ENCODE measurements around the gene SMS. TPM values are rescaled to one million over a fixed set of nuclear protein-coding genes. Genes with fewer than 3 reads are reported as not detected.

Gene SMS
- total and polyA plus RNA-seq, 2 experiments from 2014 or later = 185 to 274 TPM

DNA sequence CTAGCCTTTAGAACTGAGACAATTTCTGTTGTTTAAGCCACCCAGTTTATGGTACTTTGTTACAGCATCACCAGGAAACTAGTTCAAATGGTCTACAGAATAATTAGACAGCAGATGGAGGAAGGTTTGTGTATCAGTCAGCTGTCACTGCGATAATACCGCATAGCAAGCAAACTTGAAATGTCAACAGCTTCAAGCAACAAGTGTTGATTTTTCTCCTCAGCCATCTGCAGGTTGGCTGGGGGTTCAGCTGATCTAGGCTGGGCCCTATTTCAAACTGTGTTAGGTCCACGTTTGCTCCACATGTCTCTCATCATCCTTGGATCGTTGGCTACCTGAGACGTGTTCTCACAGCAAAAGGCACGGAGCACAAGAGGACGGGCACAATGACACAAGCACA is 72.4 kb downstream of the SMS start (continued):
- TF ChIP-seq, protein P1, sequence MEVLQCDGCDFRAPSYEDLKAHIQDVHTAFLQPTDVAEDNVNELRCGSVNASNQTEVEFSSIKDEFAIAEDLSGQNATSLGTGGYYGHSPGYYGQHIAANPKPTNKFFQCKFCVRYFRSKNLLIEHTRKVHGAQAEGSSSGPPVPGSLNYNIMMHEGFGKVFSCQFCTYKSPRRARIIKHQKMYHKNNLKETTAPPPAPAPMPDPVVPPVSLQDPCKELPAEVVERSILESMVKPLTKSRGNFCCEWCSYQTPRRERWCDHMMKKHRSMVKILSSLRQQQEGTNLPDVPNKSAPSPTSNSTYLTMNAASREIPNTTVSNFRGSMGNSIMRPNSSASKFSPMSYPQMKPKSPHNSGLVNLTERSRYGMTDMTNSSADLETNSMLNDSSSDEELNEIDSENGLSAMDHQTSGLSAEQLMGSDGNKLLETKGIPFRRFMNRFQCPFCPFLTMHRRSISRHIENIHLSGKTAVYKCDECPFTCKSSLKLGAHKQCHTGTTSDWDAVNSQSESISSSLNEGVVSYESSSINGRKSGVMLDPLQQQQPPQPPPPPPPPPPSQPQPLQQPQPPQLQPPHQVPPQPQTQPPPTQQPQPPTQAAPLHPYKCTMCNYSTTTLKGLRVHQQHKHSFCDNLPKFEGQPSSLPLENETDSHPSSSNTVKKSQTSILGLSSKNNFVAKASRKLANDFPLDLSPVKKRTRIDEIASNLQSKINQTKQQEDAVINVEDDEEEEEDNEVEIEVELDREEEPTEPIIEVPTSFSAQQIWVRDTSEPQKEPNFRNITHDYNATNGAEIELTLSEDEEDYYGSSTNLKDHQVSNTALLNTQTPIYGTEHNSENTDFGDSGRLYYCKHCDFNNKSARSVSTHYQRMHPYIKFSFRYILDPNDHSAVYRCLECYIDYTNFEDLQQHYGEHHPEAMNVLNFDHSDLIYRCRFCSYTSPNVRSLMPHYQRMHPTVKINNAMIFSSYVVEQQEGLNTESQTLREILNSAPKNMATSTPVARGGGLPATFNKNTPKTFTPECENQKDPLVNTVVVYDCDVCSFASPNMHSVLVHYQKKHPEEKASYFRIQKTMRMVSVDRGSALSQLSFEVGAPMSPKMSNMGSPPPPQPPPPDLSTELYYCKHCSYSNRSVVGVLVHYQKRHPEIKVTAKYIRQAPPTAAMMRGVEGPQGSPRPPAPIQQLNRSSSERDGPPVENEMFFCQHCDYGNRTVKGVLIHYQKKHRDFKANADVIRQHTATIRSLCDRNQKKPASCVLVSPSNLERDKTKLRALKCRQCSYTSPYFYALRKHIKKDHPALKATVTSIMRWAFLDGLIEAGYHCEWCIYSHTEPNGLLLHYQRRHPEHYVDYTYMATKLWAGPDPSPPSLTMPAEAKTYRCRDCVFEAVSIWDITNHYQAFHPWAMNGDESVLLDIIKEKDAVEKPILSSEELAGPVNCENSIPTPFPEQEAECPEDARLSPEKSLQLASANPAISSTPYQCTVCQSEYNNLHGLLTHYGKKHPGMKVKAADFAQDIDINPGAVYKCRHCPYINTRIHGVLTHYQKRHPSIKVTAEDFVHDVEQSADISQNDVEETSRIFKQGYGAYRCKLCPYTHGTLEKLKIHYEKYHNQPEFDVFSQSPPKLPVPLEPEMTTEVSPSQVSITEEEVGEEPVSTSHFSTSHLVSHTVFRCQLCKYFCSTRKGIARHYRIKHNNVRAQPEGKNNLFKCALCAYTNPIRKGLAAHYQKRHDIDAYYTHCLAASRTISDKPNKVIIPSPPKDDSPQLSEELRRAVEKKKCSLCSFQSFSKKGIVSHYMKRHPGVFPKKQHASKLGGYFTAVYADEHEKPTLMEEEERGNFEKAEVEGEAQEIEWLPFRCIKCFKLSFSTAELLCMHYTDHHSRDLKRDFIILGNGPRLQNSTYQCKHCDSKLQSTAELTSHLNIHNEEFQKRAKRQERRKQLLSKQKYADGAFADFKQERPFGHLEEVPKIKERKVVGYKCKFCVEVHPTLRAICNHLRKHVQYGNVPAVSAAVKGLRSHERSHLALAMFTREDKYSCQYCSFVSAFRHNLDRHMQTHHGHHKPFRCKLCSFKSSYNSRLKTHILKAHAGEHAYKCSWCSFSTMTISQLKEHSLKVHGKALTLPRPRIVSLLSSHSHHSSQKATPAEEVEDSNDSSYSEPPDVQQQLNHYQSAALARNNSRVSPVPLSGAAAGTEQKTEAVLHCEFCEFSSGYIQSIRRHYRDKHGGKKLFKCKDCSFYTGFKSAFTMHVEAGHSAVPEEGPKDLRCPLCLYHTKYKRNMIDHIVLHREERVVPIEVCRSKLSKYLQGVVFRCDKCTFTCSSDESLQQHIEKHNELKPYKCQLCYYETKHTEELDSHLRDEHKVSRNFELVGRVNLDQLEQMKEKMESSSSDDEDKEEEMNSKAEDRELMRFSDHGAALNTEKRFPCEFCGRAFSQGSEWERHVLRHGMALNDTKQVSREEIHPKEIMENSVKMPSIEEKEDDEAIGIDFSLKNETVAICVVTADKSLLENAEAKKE (CRISPR knock-in tag; IDR thresholded peaks at IDR 0.05) = no peak
- TF ChIP-seq NANOG (IDR thresholded peaks at IDR 0.05; ENCODE audit: borderline replicate concordance) = no peak

DNA sequence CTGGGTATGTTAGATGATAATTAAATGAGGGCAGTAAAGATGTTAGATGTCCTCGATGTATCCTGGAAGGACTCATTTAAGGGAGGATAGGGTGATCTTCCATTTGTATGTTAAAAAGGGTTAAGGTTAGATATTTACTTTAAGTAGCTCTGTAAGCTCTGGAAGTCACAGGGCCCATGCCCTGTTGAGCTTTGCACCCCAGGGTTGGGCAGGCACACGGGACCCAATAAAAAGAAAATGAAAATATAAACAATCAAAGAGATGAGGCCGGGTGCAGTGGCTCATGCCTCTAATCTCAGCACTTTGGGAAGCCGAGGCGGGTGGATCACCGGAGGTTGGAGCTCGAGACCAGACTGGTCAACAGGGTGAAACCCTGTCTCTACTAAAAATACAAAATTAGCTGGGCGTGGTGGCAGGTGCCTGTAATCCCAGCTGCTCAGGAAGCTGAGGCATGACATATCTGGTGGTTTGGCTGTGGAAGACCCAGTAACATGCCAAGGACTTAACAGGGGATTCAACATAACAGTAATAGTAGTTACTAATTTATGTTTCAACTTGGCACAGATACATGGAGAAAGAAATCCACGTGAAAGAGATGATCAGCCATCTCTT is 74.7 kb downstream of the SMS start:
- no peak overlapping the region for H3K27ac ChIP-seq (ENCODE audit: low read depth)
- ATAC-seq (no peak), DNase-seq (ENCODE audit: low spot score) (no peak)
- no peaks in the 10 kb centered on the region for H3K79me2 ChIP-seq (replicated peaks; ENCODE audit: insufficient read depth)
- no peak for TF ChIP-seq CREB1 (CRISPR knock-in tag; IDR thresholded peaks at IDR 0.05; ENCODE audit: low read depth)
- TF ChIP-seq, protein P2, sequence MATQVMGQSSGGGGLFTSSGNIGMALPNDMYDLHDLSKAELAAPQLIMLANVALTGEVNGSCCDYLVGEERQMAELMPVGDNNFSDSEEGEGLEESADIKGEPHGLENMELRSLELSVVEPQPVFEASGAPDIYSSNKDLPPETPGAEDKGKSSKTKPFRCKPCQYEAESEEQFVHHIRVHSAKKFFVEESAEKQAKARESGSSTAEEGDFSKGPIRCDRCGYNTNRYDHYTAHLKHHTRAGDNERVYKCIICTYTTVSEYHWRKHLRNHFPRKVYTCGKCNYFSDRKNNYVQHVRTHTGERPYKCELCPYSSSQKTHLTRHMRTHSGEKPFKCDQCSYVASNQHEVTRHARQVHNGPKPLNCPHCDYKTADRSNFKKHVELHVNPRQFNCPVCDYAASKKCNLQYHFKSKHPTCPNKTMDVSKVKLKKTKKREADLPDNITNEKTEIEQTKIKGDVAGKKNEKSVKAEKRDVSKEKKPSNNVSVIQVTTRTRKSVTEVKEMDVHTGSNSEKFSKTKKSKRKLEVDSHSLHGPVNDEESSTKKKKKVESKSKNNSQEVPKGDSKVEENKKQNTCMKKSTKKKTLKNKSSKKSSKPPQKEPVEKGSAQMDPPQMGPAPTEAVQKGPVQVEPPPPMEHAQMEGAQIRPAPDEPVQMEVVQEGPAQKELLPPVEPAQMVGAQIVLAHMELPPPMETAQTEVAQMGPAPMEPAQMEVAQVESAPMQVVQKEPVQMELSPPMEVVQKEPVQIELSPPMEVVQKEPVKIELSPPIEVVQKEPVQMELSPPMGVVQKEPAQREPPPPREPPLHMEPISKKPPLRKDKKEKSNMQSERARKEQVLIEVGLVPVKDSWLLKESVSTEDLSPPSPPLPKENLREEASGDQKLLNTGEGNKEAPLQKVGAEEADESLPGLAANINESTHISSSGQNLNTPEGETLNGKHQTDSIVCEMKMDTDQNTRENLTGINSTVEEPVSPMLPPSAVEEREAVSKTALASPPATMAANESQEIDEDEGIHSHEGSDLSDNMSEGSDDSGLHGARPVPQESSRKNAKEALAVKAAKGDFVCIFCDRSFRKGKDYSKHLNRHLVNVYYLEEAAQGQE (IDR thresholded peaks at IDR 0.05; ENCODE audit: unreplicated experiment) = no peak
- TF ChIP-seq, protein P1 (CRISPR knock-in tag; IDR thresholded peaks at IDR 0.05) = no peak
- no peak for TF ChIP-seq JUNB (IDR thresholded peaks at IDR 0.05; ENCODE audit: unreplicated experiment)
- H3K4me3 ChIP-seq = no peak overlapping the region
- no peak overlapping the region for H3K4me2 ChIP-seq
- H4K20me1 ChIP-seq (replicated peaks; ENCODE audit: insufficient read depth) = no peaks in the 10 kb centered on the region
- H3K4me1 ChIP-seq (ENCODE audit: insufficient read depth) = no peaks in the 10 kb centered on the region
- no peak overlapping the region for H2AFZ ChIP-seq
- H3K36me3 Mint-ChIP-seq (ENCODE audit: low read depth) = no peaks in the 10 kb centered on the region; the same call in 2 of the 3 replicates
- no peak overlapping the region for H3K27ac Mint-ChIP-seq
- H3K27me3 Mint-ChIP-seq (ENCODE audit: insufficient read depth, low read depth, poor library complexity) = no peaks in the 10 kb centered on the region
- no peaks in the 10 kb centered on the region for H3K9me2 ChIP-seq (ENCODE audit: insufficient read depth)
- no peaks in the 10 kb centered on the region for H3F3A ChIP-seq (replicated peaks; ENCODE audit: low read depth)
- H3K36me3 ChIP-seq (ENCODE audit: insufficient read depth) = no peaks in the 10 kb centered on the region
- H3K27me3 ChIP-seq (ENCODE audit: insufficient read depth) = no peaks in the 10 kb centered on the region
- no peak overlapping the region for H3K4me3 Mint-ChIP-seq
- no peaks in the 10 kb centered on the region for H3K4me1 Mint-ChIP-seq
- H3K9me3 Mint-ChIP-seq = peaks cover 2% of the 10 kb centered on the region; the same call in 1 of the 3 replicates
